Astrocyte (in vitro differentiated cells and primary cell): ENCODE measurements around the gene DNASE1L2. TPM values are rescaled to one million over a fixed set of nuclear protein-coding genes. Genes with fewer than 3 reads are reported as not detected.

Experiments
- DNase-seq: peaks from one replicate; pipeline ENCODE4 v3.0.0-alpha.2; 2010; ENCODE audit warnings: low read depth
- FAIRE-seq: peaks from 2 replicates; lab custom pipeline; 2011; peaks lifted over from hg19 to GRCh38; lab: Jason Lieb, UNC
- H2AFZ ChIP-seq: 2 replicates; pipeline ENCODE4 v1.6.0; 2012; ENCODE audit warnings: low read depth, low read length, inconsistent platforms
- H3K27ac ChIP-seq: 2 replicates; pipeline ENCODE4 v1.5.1; 2011; ENCODE audit warnings: low read depth, low read length, inconsistent platforms
- H3K27me3 ChIP-seq: 2 replicates; pipeline ENCODE4 v1.6.0; 2011; ENCODE audit warnings: low read length, inconsistent platforms; ENCODE audit not compliant: insufficient read depth
- H3K36me3 ChIP-seq: 2 replicates; pipeline ENCODE4 v1.5.1; 2011; ENCODE audit warnings: low read length, inconsistent platforms; ENCODE audit not compliant: insufficient read depth
- H3K4me1 ChIP-seq: 2 replicates; pipeline ENCODE4 v1.5.1; 2011; ENCODE audit warnings: low read length, inconsistent platforms; ENCODE audit not compliant: insufficient read depth
- H3K4me2 ChIP-seq: 2 replicates; pipeline ENCODE4 v1.6.0; 2012; ENCODE audit warnings: low read length, inconsistent platforms
- H3K4me3 ChIP-seq: 2 replicates; pipeline ENCODE4 v1.5.1; 2011; ENCODE audit warnings: low read depth, mild to moderate bottlenecking, low read length, inconsistent platforms; ENCODE audit not compliant: insufficient read depth
- H3K79me2 ChIP-seq: 2 replicates; pipeline ENCODE4 v1.6.0; 2012; ENCODE audit warnings: mild to moderate bottlenecking, low read length, inconsistent platforms; ENCODE audit not compliant: insufficient read depth
- H3K9ac ChIP-seq: 2 replicates; pipeline ENCODE4 v1.6.0; 2012; ENCODE audit warnings: mild to moderate bottlenecking, low read length, inconsistent platforms
- H3K9me3 ChIP-seq: 2 replicates; pipeline ENCODE4 v1.5.1; 2012; ENCODE audit warnings: low read depth, mild to moderate bottlenecking, low read length, inconsistent platforms; ENCODE audit not compliant: insufficient read depth
- H4K20me1 ChIP-seq: 2 replicates; pipeline ENCODE4 v1.6.0; 2012; ENCODE audit warnings: low read length, inconsistent platforms; ENCODE audit not compliant: insufficient read depth
- H3K27ac Mint-ChIP-seq: one replicate; pipeline ENCODE4 v1.8.0; 2021; ENCODE audit warnings: mild to moderate bottlenecking, mixed read lengths; ENCODE audit not compliant: unreplicated experiment
- H3K27me3 Mint-ChIP-seq: one replicate; pipeline ENCODE4 v1.8.0; 2021; ENCODE audit warnings: low read depth, mixed read lengths; ENCODE audit not compliant: unreplicated experiment
- H3K36me3 Mint-ChIP-seq: one replicate; pipeline ENCODE4 v1.8.0; 2021; ENCODE audit warnings: low read depth, mixed read lengths; ENCODE audit not compliant: unreplicated experiment
- H3K4me1 Mint-ChIP-seq: one replicate; pipeline ENCODE4 v1.8.0; 2021; ENCODE audit warnings: low read depth, mixed read lengths; ENCODE audit not compliant: unreplicated experiment
- H3K4me3 Mint-ChIP-seq: one replicate; pipeline ENCODE4 v1.8.0; 2021; ENCODE audit warnings: mild to moderate bottlenecking, moderate library complexity, mixed read lengths; ENCODE audit not compliant: unreplicated experiment
- H3K9me3 Mint-ChIP-seq: one replicate; pipeline ENCODE4 v1.8.0; 2021; ENCODE audit warnings: mild to moderate bottlenecking, mixed read lengths; ENCODE audit not compliant: unreplicated experiment
- EZH2 ChIP-seq: IDR thresholded peaks from 2 replicates; pipeline ENCODE4 v1.6.1; 2012; ENCODE audit warnings: mild to moderate bottlenecking, low read length, inconsistent platforms; ENCODE audit not compliant: insufficient read depth
- total RNA-seq: library from RNA; stranded (reverse); gene quantifications from 2 replicates; pipeline ENCODE4 v1.2.1, GENCODE V29; 2021
- TF ChIP-seq, protein P1 (sequence below): IDR thresholded peaks from 2 replicates; pipeline ENCODE4 v1.5.1; 2011; ENCODE audit warnings: low read depth, mild to moderate bottlenecking, inconsistent platforms, low read length, moderate library complexity; ENCODE audit not compliant: insufficient read depth

The DNASE1L2 gene
- total RNA-seq, 1 donor from 2014 or later: 1.3 TPM

DNA sequence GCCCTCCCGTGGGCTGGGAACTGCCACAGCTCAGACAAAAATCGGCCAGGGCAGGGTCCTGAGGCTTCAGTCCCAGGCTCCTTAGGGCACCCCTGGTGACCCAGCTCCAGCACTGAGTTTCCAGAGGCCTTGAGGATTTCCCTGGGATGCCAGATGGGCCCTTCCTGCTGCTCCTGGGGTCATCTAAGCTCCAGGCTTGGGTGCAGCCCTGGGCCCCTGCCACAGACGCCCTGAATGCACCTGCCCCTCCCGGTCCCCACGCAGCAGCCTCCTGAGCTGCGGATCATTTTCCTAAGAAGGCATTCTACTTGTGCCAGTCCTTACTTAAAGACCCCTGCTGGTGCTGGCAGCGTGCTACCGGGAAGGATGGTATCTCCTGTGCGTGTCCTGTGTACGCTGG lies 37.7 kb downstream of the DNASE1L2 start:
- Mint-ChIP-seq H3K27ac (no peak overlapping the region), H3K36me3 (peaks cover 9% of the 10 kb centered on the region), H3K27me3 (peaks cover 4% of the 10 kb centered on the region), H3K4me3 (no peak overlapping the region), H3K9me3 (no peaks in the 10 kb centered on the region), H3K4me1 (peaks cover 4% of the 10 kb centered on the region)
- TF ChIP-seq EZH2: no peak
- TF ChIP-seq, protein P1, sequence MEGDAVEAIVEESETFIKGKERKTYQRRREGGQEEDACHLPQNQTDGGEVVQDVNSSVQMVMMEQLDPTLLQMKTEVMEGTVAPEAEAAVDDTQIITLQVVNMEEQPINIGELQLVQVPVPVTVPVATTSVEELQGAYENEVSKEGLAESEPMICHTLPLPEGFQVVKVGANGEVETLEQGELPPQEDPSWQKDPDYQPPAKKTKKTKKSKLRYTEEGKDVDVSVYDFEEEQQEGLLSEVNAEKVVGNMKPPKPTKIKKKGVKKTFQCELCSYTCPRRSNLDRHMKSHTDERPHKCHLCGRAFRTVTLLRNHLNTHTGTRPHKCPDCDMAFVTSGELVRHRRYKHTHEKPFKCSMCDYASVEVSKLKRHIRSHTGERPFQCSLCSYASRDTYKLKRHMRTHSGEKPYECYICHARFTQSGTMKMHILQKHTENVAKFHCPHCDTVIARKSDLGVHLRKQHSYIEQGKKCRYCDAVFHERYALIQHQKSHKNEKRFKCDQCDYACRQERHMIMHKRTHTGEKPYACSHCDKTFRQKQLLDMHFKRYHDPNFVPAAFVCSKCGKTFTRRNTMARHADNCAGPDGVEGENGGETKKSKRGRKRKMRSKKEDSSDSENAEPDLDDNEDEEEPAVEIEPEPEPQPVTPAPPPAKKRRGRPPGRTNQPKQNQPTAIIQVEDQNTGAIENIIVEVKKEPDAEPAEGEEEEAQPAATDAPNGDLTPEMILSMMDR: no peak
- Histone ChIP-seq H3K9me3 (no peaks in the 10 kb centered on the region), H3K9ac (no peak overlapping the region), H3K36me3 (no peaks in the 10 kb centered on the region), H3K4me1 (peaks cover 7% of the 10 kb centered on the region), H3K4me3 (no peak overlapping the region), H3K27ac (no peak overlapping the region), H3K27me3 (no peaks in the 10 kb centered on the region), H2AFZ (no peak overlapping the region), H4K20me1 (peaks cover 32% of the 10 kb centered on the region), H3K79me2 (peaks cover 21% of the 10 kb centered on the region), H3K4me2 (no peak overlapping the region)
- FAIRE-seq (no peak), DNase-seq (no peak)

DNA sequence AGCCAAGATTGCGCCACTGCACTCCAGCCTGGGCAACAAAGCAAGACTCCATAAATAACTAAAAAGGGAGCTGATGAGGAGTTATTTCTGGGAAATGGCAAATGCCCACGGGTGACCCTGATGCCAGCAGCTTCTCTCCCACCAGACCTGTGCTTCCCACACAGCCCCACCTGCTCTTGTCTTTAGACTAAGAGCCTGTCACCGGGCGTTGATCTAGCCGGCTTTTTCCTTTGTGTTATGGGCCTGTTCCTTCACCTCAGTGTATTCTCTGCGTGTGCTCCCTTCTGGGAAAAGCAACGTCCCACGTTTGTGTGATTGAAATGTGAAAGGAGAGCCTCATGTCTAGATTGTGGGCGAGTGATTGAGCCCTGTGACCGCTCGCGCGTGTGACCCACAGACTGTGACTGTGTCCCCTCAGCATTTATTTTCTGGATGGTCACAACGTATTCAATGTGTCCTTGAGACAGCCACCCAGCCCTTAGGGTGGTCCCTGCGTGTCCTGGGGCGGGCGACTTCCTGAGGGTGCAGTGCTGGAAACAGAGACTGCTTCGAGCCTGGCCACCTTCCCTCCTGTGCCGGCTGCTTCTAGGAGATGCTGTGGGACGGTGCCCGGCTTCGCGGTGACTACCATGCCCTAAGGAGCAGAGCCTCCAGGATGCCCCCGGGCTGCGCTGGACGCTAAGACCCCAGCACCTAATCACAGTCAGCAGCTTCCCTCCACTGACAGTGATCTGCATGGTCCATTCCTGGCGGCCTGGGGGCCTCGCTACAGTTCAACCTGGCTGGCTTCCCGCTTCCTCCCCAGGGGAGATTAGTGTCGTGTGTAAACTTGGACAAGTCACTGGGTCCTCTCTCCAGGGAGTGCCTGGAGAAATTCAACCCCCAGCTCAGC lies 39.5 kb downstream of the DNASE1L2 start:
- Histone ChIP-seq H4K20me1 (peaks cover 16% of the 10 kb centered on the region), H2AFZ (no peak overlapping the region), H3K79me2 (peaks cover 4% of the 10 kb centered on the region), H3K4me1 (no peaks in the 10 kb centered on the region), H3K9me3 (no peaks in the 10 kb centered on the region), H3K4me3 (no peak overlapping the region), H3K4me2 (no peak overlapping the region), H3K27ac (no peak overlapping the region), H3K9ac (no peak overlapping the region), H3K27me3 (peaks cover 3% of the 10 kb centered on the region), H3K36me3 (no peaks in the 10 kb centered on the region)
- H3K9me3 Mint-ChIP-seq: no peaks in the 10 kb centered on the region
- H3K4me3 Mint-ChIP-seq: no peak overlapping the region
- FAIRE-seq: no peak
- H3K4me1 Mint-ChIP-seq: no peaks in the 10 kb centered on the region
- no peak for DNase-seq
- no peak overlapping the region for H3K27ac Mint-ChIP-seq
- TF ChIP-seq, protein P1: no peak
- TF ChIP-seq EZH2: no peak
- H3K36me3 Mint-ChIP-seq: peaks cover 6% of the 10 kb centered on the region
- peaks cover 9% of the 10 kb centered on the region for H3K27me3 Mint-ChIP-seq
